K562 (cell line): ENCODE results near the gene RASGRP1. TPM values are rescaled to one million over a fixed set of nuclear protein-coding genes. Genes with fewer than 3 reads are reported as not detected.

Experiments used
- ATAC-seq: fragments of 200-7000 bp; cut with Tn5 transposase; 3 replicates; pipeline ENCODE4 v1.9.1; 2020; ENCODE audit warnings: moderate library complexity
- BruUV-seq: library from RNA; stranded (reverse); fragments of 400-500 nt; replicated peaks from 2 replicates; lab custom pipeline; 2021; lab: Mats Ljungman, UMichigan
- CTCF ChIA-PET: fragments of 300-600 bp; formaldehyde crosslinking; extraction: SDS; loops from one replicate; lab custom pipeline; 2021; ENCODE audit warnings: low intra/inter-chr PET ratio; lab: Yijun Ruan, JAX
- POLR2A ChIA-PET: fragments of 300-600, 350-650 bp; sonication (Branson Sonifier 250); formaldehyde crosslinking; extraction: SDS; loops from one replicate; lab custom pipeline; 2021; ENCODE audit warnings: antibody characterized with exemption, inconsistent platforms; lab: Yijun Ruan, JAX
- DNase-seq, 4 experiments: peaks; one replicate each; pipeline versions ENCODE4 v3.0.0 to v3.0.0-alpha.2; 2011 to 2018; ENCODE audit warnings: low spot score in 3 of 4, mixed read lengths in 3 of 4; ENCODE audit errors: extremely low read depth in 1 of 4
- FAIRE-seq: peaks from 2 replicates; lab custom pipeline; 2011; peaks lifted over from hg19 to GRCh38; lab: Jason Lieb, UNC
- H2AFZ ChIP-seq: 2 replicates; pipeline ENCODE4 v1.6.0; 2011; ENCODE audit warnings: low read depth, low read length, control low read depth, inconsistent platforms
- H3K27ac ChIP-seq: fragments of 200-600 bp; 3 replicates; pipeline ENCODE4 v1.8.0; 2011; ENCODE audit warnings: low read depth, mild to moderate bottlenecking, control low read depth, inconsistent platforms, low read length, moderate library complexity, mixed read lengths; ENCODE audit errors: extremely low read depth
- H3K27me3 ChIP-seq, 2 experiments: fragments of 300-600 bp in 1 of 2; 2 replicates in 1 of 2; 3 replicates in 1 of 2; pipeline versions ENCODE4 v1.6.0 to v1.8.0; 2011; ENCODE audit warnings: inconsistent platforms in 2 of 2, low read length in 2 of 2, mild to moderate bottlenecking in 1 of 2, mixed read lengths in 1 of 2, moderate library complexity in 1 of 2; ENCODE audit not compliant: control insufficient read depth in 2 of 2, insufficient read depth in 2 of 2
- H3K36me3 ChIP-seq: fragments of 300-600 bp; 3 replicates; pipeline ENCODE4 v1.8.0; 2011; ENCODE audit warnings: mild to moderate bottlenecking, low read length, inconsistent platforms; ENCODE audit not compliant: control insufficient read depth, insufficient read depth
- H3K4me1 ChIP-seq, 2 experiments: fragments of 200-600 bp in 1 of 2; replicated peaks in 1 of 2; 2 replicates in 1 of 2; 3 replicates in 1 of 2; pipeline versions ENCODE4 v1.5.1 to v1.8.0; 2011; ENCODE audit warnings: inconsistent platforms in 2 of 2, low read length in 2 of 2, mild to moderate bottlenecking in 1 of 2, mixed read lengths in 1 of 2, moderate library complexity in 1 of 2; ENCODE audit not compliant: control insufficient read depth in 2 of 2, insufficient read depth in 2 of 2
- H3K4me2 ChIP-seq: 2 replicates; pipeline ENCODE4 v1.6.1; 2011; ENCODE audit warnings: low read length, control low read depth, inconsistent platforms, mixed read lengths; ENCODE audit not compliant: insufficient read depth
- H3K4me3 ChIP-seq: fragments of 200-600 bp; sonication (generic), shearing (Covaris generic); 2 replicates; pipeline ENCODE4 v1.5.1; 2016; ENCODE audit warnings: control low read depth, inconsistent platforms
- H3K79me2 ChIP-seq: fragments of 200-600 bp; 3 replicates; pipeline ENCODE4 v1.8.0; 2011; ENCODE audit warnings: low read length, inconsistent platforms; ENCODE audit not compliant: control insufficient read depth, insufficient read depth
- H3K9ac ChIP-seq, 2 experiments: 2 replicates each; pipeline versions ENCODE4 v1.6.0 to v1.6.1; 2011; ENCODE audit warnings: low read depth in 2 of 2, low read length in 2 of 2, control low read depth in 1 of 2, inconsistent platforms in 1 of 2, mild to moderate bottlenecking in 1 of 2, mixed read lengths in 1 of 2; ENCODE audit not compliant: insufficient read depth in 1 of 2
- H3K9me1 ChIP-seq: one replicate; pipeline ENCODE4 v1.6.0; 2011; ENCODE audit warnings: inconsistent platforms, mild to moderate bottlenecking, low read length, moderate library complexity; ENCODE audit not compliant: control insufficient read depth, insufficient read depth
- H3K9me3 ChIP-seq: replicated peaks from 2 replicates; pipeline ENCODE4 v1.5.1; 2011; ENCODE audit warnings: low read depth, low read length, inconsistent platforms; ENCODE audit not compliant: control insufficient read depth, insufficient read depth
- H4K20me1 ChIP-seq: replicated peaks from 2 replicates; pipeline ENCODE4 v1.6.1; 2011; ENCODE audit warnings: low read length, inconsistent platforms, mixed read lengths; ENCODE audit not compliant: control insufficient read depth, insufficient read depth
- ATF1 ChIP-seq, 2 experiments: fragments of 450-650 bp in 1 of 2; IDR thresholded peaks; 2 replicates each; pipeline ENCODE4 v1.6.1; 2016; ENCODE audit warnings: missing compliant biosample characterization in 1 of 2, missing genetic modification characterization in 1 of 2
- CHCHD3 ChIP-seq: fragments of 250-450 bp; sonication (Bioruptor Pico); IDR thresholded peaks from 2 replicates; pipeline ENCODE4 v2.1.2; 2022; ENCODE audit warnings: mild to moderate bottlenecking
- RBM14 ChIP-seq: fragments of 200-400 bp; formaldehyde crosslinking; IDR thresholded peaks from 2 replicates; pipeline ENCODE4 v1.6.1; 2018; ENCODE audit warnings: low read depth, mild to moderate bottlenecking, low read length, moderate library complexity, borderline replicate concordance; ENCODE audit not compliant: insufficient read depth
- TAL1 ChIP-seq: fragments of 450-650 bp; IDR thresholded peaks from 2 replicates; pipeline ENCODE4 v1.6.1; 2016; ENCODE audit warnings: mild to moderate bottlenecking
- TCF7L2 ChIP-seq: fragments of 150-350 bp; IDR thresholded peaks from 2 replicates; pipeline ENCODE4 v1.6.1; 2016; ENCODE audit warnings: low read depth, mild to moderate bottlenecking, low read length, moderate library complexity
- WGBS: fragments of 100-300 bp; shearing (Covaris generic); methylation state at CpG from one replicate; pipeline ENCODE4 v1.1.6; 2016; ENCODE audit warnings: low coverage, mixed read lengths; ENCODE audit not compliant: insufficient coverage; ENCODE audit errors: missing lambda C conversion rate; 5-methylcytosine and 5-hydroxymethylcytosine counted together
- in situ Hi-C: fragments of 300-500 bp; cut with MboI; formaldehyde crosslinking; loops from 4 replicates; pipeline ENCODE4 v1.15.0; 2018; ENCODE audit warnings: inconsistent platforms, mixed read lengths
- intact Hi-C: fragments of 100-400 bp; cut with micrococcal nuclease; formaldehyde crosslinking; loops from 2 replicates; pipeline ENCODE4 v1.14.2; 2022
- polyA plus RNA-seq, 8 experiments: library from polyadenylated mRNA; depleted of rRNA in 4 of 8; stranded (reverse) in 5 of 8; unstranded in 3 of 8; fragments of >200 nt; fragmentation: Nextera tagmentation in 2 of 8; fragmentation: Illumina TruSeq in 1 of 8; extraction: Ambion mirVana in 2 of 8; extraction: Trizol in 1 of 8; gene quantifications; 2 replicates each; pipeline versions ENCODE4 v1.2.1 to v1.2.3, GENCODE V29; 2011 to 2014; ENCODE audit warnings: inconsistent platforms in 1 of 8, missing spikeins in 1 of 8
- total RNA-seq, 7 experiments: library from RNA; depleted of rRNA in 6 of 7; stranded (reverse); fragments of >200 nt in 6 of 7; fragmentation: Illumina TruSeq in 2 of 7; extraction: Trizol in 2 of 7; gene quantifications; 2 replicates each; pipeline versions ENCODE4 v1.2.1 to v1.2.3, GENCODE V29; 2011 to 2021; ENCODE audit warnings: low replicate concordance in 1 of 7
- TF ChIP-seq, protein P1 (sequence below): fragments of 450-650 bp; IDR thresholded peaks from 2 replicates; pipeline ENCODE4 v1.6.1; 2016; ENCODE audit warnings: low read depth
- TF ChIP-seq, protein P2 (sequence below), 2 experiments: fragments of 450-650 bp; conservative IDR thresholded peaks; 2 replicates each; pipeline ENCODE4 v1.6.1; 2017; ENCODE audit warnings: mild to moderate bottlenecking in 2 of 2, moderate library complexity in 2 of 2
- TF ChIP-seq, protein P3 (sequence below): sonication (generic); formaldehyde crosslinking; IDR thresholded peaks from 2 replicates; pipeline ENCODE4 v1.8.0; 2022; ENCODE audit warnings: mild to moderate bottlenecking, missing genetic modification reagents, borderline replicate concordance

The RASGRP1 gene
- total and polyA plus RNA-seq, 9 of the 15 experiments (the other 6 are each of a cell fraction or from before 2014, with no cell fraction given): 0.14 to 0.72 (median 0.31) TPM

DNA sequence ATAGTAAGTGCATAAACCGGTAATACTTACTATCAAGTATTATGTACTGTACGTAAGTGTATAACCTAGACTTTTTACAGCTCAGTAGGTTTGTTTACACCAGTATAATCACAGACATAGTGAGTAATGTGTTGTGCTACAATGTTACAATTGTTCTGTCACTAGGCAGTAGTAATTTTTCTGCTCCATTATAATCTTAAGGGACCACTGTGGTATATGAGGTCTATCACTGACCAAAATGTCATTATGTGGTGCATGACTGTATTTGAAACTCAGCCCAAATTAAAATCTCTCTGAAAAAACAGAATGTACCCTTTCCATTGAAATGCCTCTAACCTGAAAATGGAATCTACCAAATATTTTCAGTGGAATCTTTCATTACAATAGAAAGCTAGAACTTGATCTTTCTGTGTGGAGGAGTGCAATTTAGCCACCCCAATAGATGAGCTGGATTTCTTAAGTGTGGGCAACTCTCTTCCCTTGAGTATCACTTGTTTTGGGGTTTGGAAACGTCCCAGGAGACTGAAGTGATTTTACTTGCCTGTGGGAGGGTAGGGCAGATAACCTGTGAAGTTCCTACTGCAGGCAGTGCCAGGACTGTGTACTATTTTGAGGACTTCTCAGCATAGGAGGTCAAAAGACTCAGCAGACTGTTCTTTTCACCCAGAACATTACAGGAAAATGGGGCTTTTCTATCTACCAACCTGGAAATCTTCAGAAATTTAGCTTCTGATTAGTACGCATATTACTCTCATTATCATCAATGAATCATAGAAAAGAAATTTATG lies 59.7 kb downstream of the RASGRP1 start:
- ChIA-PET CTCF (no interaction called here), POLR2A (interaction anchor here (1.0 to 2.3 kb wide), 4 partner anchors 8 to 120 kb away, joined by 3 to 7 read pairs (median 4); no protein-coding TSS in a partner anchor)
- H3K9ac ChIP-seq: no peak overlapping the region
- H3K9me3 ChIP-seq: no peaks in the 10 kb centered on the region
- DNase-seq: no peak
- peaks cover 1% of the 10 kb centered on the region; the same call in 1 of the 3 replicates for H3K36me3 ChIP-seq
- BruUV-seq: no TSS peak
- peaks cover 0 to 7% of the 10 kb centered on the region in 2 experiments; a peak in 2 of 5 replicates for H3K4me1 ChIP-seq
- intact Hi-C loops: loop anchor here (5.0 kb wide), 1 partner anchor 63 kb away; no protein-coding TSS in a partner anchor
- no peaks in the 10 kb centered on the region for H3K79me2 ChIP-seq
- in situ Hi-C loops: no loop called here
- H3K9me1 ChIP-seq: no peaks in the 10 kb centered on the region
- no peak for FAIRE-seq
- no peak for ATAC-seq
- no peak overlapping the region for H2AFZ ChIP-seq
- H3K27me3 ChIP-seq: no peaks in the 10 kb centered on the region
- WGBS: 71% methylated on average over 4 of the region's 4 CpGs
- H3K4me2 ChIP-seq: no peak overlapping the region
- H3K4me3 ChIP-seq: no peak overlapping the region
- H4K20me1 ChIP-seq: no peaks in the 10 kb centered on the region
- H3K27ac ChIP-seq: no peak overlapping the region
- TF ChIP-seq CHCHD3 (CRISPR knock-in tag): no peak
- no peak for TF ChIP-seq ATF1 (CRISPR knock-in tag; IDR thresholded peaks at IDR 0.05)
- TF ChIP-seq ATF1 (tag; IDR thresholded peaks at IDR 0.05): no peak
- TF ChIP-seq, protein P1, sequence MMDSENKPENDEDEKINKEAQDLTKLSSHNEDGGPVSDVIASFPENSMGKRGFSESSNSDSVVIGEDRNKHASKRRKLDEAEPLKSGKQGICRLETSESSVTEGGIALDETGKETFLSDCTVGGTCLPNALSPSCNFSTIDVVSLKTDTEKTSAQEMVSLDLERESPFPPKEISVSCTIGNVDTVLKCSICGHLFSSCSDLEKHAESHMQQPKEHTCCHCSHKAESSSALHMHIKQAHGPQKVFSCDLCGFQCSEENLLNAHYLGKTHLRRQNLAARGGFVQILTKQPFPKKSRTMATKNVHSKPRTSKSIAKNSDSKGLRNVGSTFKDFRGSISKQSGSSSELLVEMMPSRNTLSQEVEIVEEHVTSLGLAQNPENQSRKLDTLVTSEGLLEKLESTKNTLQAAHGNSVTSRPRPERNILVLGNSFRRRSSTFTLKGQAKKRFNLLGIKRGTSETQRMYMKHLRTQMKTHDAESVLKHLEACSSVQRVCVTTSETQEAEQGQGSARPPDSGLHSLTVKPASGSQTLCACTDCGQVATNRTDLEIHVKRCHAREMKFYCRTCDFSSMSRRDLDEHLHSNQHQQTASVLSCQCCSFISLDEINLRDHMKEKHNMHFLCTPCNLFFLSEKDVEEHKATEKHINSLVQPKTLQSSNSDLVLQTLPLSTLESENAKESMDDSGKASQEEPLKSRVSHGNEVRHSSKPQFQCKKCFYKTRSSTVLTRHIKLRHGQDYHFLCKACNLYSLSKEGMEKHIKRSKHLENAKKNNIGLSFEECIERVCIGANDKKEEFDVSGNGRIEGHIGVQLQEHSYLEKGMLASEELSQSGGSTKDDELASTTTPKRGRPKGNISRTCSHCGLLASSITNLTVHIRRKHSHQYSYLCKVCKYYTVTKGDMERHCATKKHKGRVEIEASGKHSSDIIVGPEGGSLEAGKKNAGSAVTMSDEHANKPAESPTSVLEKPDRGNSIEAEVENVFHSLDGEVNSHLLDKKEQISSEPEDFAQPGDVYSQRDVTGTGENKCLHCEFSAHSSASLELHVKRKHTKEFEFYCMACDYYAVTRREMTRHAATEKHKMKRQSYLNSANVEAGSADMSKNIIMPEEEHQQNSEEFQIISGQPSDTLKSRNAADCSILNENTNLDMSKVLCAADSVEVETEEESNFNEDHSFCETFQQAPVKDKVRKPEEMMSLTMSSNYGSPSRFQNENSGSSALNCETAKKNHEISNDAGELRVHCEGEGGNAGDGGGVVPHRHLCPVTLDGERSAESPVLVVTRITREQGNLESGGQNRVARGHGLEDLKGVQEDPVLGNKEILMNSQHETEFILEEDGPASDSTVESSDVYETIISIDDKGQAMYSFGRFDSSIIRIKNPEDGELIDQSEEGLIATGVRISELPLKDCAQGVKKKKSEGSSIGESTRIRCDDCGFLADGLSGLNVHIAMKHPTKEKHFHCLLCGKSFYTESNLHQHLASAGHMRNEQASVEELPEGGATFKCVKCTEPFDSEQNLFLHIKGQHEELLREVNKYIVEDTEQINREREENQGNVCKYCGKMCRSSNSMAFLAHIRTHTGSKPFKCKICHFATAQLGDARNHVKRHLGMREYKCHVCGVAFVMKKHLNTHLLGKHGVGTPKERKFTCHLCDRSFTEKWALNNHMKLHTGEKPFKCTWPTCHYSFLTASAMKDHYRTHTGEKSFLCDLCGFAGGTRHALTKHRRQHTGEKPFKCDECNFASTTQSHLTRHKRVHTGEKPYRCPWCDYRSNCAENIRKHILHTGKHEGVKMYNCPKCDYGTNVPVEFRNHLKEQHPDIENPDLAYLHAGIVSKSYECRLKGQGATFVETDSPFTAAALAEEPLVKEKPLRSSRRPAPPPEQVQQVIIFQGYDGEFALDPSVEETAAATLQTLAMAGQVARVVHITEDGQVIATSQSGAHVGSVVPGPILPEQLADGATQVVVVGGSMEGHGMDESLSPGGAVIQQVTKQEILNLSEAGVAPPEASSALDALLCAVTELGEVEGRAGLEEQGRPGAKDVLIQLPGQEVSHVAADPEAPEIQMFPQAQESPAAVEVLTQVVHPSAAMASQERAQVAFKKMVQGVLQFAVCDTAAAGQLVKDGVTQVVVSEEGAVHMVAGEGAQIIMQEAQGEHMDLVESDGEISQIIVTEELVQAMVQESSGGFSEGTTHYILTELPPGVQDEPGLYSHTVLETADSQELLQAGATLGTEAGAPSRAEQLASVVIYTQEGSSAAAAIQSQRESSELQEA: no peak
- TF ChIP-seq TCF7L2: no peak
- TF ChIP-seq, protein P2, sequence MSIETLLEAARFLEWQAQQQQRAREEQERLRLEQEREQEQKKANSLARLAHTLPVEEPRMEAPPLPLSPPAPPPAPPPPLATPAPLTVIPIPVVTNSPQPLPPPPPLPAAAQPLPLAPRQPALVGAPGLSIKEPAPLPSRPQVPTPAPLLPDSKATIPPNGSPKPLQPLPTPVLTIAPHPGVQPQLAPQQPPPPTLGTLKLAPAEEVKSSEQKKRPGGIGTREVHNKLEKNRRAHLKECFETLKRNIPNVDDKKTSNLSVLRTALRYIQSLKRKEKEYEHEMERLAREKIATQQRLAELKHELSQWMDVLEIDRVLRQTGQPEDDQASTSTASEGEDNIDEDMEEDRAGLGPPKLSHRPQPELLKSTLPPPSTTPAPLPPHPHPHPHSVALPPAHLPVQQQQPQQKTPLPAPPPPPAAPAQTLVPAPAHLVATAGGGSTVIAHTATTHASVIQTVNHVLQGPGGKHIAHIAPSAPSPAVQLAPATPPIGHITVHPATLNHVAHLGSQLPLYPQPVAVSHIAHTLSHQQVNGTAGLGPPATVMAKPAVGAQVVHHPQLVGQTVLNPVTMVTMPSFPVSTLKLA (conservative IDR thresholded peaks at IDR 0.05): no peak
- TF ChIP-seq, protein P3, sequence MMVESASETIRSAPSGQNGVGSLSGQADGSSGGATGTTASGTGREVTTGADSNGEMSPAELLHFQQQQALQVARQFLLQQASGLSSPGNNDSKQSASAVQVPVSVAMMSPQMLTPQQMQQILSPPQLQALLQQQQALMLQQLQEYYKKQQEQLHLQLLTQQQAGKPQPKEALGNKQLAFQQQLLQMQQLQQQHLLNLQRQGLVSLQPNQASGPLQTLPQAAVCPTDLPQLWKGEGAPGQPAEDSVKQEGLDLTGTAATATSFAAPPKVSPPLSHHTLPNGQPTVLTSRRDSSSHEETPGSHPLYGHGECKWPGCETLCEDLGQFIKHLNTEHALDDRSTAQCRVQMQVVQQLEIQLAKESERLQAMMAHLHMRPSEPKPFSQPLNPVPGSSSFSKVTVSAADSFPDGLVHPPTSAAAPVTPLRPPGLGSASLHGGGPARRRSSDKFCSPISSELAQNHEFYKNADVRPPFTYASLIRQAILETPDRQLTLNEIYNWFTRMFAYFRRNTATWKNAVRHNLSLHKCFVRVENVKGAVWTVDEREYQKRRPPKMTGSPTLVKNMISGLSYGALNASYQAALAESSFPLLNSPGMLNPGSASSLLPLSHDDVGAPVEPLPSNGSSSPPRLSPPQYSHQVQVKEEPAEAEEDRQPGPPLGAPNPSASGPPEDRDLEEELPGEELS: no peak
- no peak for TF ChIP-seq RBM14
- TF ChIP-seq TAL1: no peak
